Measurements from ENCODE around the gene STX8.

DNA sequence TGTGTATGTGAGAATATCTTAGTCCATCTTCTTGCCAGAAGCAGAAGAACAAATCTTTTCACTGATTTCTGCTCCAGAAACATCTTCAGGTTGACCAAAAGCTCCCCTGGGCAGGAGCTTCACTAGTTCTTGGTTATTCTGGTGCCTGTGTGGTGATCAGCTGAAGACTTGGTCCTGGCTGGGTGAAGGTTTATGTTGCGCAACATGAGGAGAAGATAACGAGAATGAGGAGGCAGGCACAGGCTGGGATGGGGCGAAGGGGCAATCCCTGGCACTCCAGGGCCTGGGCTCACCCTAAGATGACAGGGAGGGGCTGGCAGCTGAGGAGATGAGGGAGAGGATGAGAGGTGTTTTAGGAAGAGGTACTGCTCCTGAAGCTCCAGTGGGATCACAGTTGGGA lies 322.3 kb downstream of the STX8 start:
- TF ChIP-seq, protein P1, sequence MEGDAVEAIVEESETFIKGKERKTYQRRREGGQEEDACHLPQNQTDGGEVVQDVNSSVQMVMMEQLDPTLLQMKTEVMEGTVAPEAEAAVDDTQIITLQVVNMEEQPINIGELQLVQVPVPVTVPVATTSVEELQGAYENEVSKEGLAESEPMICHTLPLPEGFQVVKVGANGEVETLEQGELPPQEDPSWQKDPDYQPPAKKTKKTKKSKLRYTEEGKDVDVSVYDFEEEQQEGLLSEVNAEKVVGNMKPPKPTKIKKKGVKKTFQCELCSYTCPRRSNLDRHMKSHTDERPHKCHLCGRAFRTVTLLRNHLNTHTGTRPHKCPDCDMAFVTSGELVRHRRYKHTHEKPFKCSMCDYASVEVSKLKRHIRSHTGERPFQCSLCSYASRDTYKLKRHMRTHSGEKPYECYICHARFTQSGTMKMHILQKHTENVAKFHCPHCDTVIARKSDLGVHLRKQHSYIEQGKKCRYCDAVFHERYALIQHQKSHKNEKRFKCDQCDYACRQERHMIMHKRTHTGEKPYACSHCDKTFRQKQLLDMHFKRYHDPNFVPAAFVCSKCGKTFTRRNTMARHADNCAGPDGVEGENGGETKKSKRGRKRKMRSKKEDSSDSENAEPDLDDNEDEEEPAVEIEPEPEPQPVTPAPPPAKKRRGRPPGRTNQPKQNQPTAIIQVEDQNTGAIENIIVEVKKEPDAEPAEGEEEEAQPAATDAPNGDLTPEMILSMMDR (IDR thresholded peaks at IDR 0.05): no peak
- TF ChIP-seq POLR2A (IDR thresholded peaks at IDR 0.05): no peak

All from Peyer's patch (tissue), 4 donors.